Right kidney (tissue), 1 donor: ENCODE measurements around the gene ZKSCAN1.

ENCODE experiments used
- DNase-seq: peaks from one replicate; pipeline ENCODE4 v3.0.0-alpha.2; 2016

ZKSCAN1 gene

DNA sequence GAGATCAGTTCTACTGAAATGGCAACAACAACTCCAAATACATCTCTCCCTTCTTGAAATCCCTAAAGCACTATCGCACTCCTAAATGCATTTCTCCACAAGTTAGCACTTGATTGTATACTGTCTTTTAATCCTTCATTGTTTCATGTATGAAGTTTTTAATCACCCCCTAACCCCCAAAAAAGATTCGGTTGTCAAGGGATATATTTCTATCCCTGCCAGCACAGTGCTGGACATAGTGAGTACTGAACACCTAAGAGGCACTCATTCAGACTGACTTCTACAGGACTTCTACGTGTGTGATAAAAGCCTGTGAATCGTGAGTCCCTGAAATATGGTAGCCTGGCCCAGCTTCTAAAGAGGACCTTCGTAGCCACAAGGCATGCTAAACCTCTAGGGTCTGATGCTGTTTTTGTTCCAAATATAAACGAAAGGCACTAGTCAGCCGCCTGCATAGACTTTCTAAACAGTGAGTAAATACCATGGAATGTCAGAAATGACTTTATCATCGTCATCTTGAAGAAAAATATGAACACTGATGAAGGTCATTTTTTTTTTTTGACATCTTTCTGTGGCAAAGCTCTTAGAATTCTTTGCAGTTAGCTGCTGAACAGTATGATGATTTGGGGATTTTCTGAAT, 19.6 kb downstream of the ZKSCAN1 start:
- DNase-seq: no peak

DNA sequence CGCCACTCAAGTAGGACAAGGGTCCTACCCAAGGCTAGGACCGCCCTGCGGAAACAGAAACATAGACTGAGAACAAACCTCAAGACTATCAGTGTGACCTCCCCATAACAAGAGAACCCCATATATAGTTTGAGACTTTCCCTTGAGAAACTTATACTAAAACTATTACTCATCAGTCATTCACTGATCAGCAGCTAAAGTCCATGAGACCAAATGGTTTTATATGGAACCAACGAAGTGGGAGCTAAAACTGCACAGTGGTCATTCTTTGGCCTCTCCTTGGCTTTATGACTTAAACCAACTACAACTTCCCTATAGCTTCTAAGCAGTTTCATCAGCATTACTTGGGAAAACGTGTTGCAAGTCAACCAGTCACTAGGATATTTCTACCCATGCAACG, 20.5 kb downstream of the ZKSCAN1 start:
- DNase-seq: no peak

- DNase-seq: no peak
Observed at GRCh38 chr7:100038326-100038725, 22.9 kb downstream of the ZKSCAN1 start.

DNA sequence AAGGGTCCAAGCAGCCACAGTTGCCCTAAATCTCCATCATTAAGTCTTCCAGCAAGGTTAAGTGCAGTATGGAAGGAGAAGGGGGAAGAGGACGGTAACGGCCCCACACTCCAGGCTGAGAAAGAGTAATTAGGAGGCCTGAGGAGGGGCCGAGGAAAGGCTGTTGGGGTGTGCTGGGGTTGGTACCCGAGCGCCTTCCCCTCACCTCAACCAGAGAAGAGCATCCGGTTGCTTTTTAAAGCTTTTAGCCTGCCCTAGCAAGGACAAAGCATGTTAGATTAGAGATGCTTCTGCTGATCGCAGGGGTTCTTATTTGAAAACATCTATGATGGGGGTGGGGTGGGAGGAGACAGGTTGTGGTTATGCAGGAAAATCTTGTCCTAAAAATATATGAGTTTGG, 25.2 kb downstream of the ZKSCAN1 start:
- DNase-seq: no peak

DNA sequence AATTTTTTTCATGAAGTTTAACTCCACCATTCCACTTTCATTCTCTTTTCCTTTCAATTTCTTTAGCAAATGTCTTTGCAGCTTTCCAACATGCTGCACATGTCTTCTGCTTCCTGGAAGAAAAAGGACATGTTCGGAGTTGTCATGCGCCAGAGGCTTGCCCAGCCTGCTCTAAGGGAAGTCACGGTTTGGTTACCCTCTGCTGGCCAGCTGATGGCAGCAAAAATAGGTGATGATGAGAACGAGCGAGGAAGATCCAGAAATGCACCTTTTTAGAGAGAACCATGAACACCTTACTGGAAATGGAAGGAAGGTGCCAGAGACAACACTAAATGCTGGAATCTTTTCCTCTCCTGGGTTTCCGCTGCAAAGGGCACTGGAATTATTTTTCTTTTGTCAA, 29.3 kb downstream of the ZKSCAN1 start:
- no peak for DNase-seq

- no peak for DNase-seq
Observed at GRCh38 chr7:100048680-100049079, 33.3 kb downstream of the ZKSCAN1 start.

GRCh38 chr7:100049441-100050291, 34.3 kb downstream of the ZKSCAN1 start, which contains the start of gene ZSCAN21:
TSS of gene ZSCAN21 (plus strand) at chr7:100049774. CDS start at chr7:100057007, 7,233 bp downstream.
- peak; percentile 97 for DNase-seq

- DNase-seq: no peak
Observed at GRCh38 chr7:100051611-100052010, 36.2 kb downstream of the ZKSCAN1 start.

DNA sequence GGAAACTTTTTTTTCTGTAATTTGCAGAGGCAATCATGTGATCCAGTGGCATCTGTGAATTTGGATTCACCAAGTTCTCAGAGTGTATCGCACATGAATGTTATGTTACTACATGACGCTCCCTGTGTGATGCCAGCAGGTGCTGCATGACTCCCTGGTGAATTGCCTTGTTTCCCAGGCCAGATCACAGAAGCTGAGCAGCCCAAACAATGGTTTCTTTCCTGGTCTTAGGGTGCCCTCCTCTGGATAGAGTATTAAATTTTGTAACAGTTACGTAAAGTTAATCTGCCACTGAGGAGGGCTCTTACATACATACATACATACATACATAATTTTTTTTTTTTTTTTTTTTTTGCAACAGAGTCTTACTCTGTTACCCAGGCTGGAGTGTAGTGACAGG, 37.8 kb downstream of the ZKSCAN1 start:
- DNase-seq: no peak

DNA sequence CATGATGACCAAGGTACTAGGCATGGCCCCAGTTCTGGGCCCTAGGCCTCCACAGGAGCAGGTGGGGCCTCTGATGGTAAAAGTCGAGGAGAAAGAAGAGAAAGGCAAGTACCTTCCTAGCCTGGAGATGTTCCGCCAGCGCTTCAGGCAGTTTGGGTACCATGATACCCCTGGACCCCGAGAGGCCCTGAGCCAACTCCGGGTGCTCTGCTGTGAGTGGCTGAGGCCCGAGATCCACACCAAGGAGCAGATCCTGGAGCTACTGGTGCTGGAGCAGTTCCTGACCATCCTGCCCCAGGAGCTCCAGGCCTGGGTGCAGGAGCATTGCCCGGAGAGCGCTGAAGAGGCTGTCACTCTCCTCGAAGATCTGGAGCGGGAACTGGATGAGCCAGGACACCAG, 41.6 kb downstream of the ZKSCAN1 start:
- DNase-seq: no peak

DNA sequence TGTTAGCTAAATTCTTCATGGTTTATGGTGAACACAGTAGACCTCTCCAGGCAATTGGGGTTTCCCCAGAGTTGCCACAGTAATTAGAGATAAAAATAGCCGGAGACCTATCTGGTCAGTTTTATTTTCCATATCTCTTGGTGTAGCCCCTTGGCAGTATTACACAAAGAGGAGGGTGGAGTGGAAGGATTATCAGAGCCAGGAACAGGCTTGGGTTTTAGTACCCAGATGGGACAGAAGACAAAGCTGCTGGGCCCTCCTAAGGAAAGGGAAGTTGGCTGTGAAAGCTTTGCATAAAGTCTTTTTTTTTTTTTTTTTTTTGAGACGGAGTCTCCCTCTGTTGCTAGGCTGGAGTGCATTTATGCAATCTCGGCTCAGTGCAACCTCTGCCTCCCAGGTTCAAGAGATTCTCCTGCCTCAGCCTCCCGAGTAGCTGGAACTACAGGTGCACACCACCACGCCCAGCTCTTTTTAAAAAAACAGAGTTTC, 43.9 kb downstream of the ZKSCAN1 start:
- no peak for DNase-seq

- no peak for DNase-seq
Observed at GRCh38 chr7:100061518-100062193, 46.3 kb downstream of the ZKSCAN1 start.

DNA sequence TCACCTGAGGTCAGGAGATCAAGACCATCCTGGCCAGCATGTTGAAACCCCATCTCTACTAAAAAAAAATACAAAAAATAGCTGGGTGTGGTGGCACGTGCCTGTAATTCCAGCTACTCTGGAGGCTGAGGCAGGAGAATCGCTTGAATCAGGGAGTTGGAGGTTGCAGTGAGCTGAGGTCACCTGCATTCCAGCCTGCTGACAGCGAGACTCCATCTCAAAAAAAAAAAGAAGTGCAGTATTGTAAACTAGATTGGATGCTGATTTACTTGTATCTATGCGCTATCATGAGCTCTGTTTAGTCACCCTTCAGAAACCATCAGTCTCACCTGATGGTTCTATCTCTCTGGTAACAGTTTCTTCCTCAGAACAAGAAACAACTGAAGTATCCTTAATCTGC, 48.0 kb downstream of the ZKSCAN1 start:
- no peak for DNase-seq

DNA sequence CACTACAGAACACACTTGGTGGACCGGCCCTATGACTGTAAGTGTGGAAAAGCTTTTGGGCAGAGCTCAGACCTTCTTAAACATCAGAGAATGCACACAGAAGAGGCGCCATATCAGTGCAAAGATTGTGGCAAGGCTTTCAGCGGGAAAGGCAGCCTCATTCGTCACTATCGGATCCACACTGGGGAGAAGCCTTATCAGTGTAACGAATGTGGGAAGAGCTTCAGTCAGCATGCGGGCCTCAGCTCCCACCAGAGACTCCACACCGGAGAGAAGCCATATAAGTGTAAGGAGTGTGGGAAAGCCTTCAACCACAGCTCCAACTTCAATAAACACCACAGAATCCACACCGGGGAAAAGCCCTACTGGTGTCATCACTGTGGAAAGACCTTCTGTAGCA, 48.8 kb downstream of the ZKSCAN1 start:
- DNase-seq: no peak

- no peak for DNase-seq
Observed at GRCh38 chr7:100065452-100066186, 50.2 kb downstream of the ZKSCAN1 start.

DNA sequence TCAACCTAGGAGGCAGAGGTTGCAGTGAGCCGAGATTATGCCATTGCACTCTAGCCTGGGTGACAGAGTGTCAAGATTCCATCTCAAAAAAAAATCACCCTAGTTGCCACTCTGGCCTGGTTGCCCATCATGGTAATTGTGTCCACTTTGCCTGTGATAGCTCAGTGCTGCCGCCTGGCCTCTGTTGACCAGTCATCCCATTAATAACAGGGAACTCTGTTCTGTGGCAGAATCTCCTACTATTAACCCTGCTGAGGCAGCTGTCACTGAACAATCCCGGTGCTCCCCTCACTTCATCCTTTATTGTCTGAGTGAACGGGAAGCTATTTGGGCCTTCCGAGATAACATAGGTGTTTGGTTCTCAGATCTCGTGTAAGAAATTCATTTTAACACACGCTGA, 51.6 kb downstream of the ZKSCAN1 start:
- no peak for DNase-seq

- DNase-seq: no peak
Observed at GRCh38 chr7:100069991-100070390, 54.6 kb downstream of the ZKSCAN1 start.

GRCh38 chr7:100071018-100071723, 55.8 kb downstream of the ZKSCAN1 start:
- DNase-seq: no peak

- no peak for DNase-seq
Observed at GRCh38 chr7:100072462-100072861, 57.1 kb downstream of the ZKSCAN1 start.

DNA sequence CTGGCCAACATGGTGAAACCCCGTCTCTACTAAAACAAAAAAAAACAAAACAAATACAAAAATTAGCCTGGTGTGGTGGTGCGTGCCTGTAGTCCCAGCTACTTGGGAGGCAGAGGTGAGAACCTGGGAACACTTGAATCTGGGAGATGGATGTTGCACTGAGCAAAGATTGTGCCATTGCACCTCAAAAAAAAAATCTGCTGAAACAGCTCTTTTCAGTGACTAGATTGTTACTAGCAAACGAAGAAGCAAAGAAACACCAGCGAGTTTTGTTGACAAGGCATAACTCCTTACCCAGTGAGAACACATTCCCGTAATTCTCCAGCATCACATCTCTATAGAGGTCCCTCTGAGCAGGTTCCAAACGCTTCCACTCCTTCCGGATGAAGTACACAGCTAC, 59.4 kb downstream of the ZKSCAN1 start:
- no peak for DNase-seq

DNA sequence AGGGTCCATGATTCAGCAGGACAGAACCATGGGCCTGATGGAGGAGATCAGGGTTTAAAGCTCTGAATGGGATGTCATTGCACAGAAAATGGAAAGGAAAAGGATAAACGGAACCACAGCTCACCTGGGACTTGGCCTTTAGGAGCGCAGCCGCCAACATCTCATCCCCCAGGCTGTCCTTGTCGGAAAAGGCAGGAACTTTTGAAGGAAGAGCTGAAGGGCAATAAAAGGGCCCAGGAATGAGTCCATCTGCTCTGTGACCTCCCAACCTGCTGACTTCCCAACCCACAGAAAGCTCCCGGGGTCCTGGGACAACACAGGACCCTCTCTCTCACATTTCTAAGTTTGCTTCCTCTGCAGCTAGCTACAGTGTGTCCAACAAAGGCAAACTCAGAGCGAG, 60.0 kb downstream of the ZKSCAN1 start:
- DNase-seq: no peak

DNA sequence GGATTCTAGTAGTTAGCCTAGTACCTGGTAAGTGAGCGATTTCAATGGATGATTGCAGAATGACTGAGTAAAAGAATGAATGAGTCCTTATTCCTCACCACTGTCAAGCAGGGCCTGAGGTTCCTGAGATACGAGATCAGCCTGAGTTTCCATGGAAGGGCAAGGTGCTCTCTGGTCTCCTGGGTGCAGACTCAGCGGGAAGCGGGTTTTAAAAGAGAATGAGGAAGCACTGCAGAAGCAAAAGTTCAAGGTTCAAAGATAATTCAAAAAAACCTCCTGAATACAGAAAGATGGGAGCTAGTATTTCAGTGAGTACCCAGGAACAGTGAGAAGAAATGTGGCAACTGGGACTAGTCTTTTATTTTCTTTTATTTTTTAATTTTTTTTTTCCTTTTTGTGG, 61.8 kb downstream of the ZKSCAN1 start:
- no peak for DNase-seq
